ENCODE measurements around the gene ELL3.
"Not testable (repeated sequence)": the region's sequence is repeated elsewhere in the genome, so short reads cannot be mapped to it uniquely, and the experiment has no call there.

The ELL3 gene, protein sequence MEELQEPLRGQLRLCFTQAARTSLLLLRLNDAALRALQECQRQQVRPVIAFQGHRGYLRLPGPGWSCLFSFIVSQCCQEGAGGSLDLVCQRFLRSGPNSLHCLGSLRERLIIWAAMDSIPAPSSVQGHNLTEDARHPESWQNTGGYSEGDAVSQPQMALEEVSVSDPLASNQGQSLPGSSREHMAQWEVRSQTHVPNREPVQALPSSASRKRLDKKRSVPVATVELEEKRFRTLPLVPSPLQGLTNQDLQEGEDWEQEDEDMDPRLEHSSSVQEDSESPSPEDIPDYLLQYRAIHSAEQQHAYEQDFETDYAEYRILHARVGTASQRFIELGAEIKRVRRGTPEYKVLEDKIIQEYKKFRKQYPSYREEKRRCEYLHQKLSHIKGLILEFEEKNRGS

DNA sequence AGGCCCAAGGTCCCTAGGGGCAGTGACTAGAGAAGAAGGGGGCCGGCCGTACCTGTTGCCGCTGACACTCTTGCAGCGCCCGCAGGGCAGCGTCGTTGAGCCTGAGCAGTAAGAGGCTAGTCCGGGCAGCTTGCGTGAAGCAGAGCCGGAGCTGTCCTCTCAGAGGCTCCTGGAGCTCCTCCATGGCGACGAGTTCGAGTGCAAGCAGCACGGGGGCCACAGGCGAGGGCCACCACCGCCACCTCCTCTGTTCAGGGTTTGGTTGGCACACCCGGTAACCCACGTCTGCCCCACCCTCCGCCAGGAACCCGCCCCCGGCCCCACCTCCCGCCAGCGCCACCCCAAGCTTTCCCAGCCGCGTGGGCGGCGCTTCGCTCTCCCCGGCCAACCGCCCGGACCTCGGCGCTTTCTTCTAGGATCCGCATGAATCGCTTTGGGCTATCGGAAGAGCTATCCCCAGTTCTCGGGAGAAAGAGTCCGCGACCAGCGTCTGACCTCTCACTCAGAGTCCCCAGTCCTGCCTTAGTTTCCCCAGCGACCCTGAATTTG lies at the start of gene ELL3:
Gene ELL3 (minus strand): TSS at position 249 of the 549 bp plus-strand sequence. CDS start 65 bp downstream, at position 184.
- no peak for DNase-seq (ENCODE audit: low read depth)

DNA sequence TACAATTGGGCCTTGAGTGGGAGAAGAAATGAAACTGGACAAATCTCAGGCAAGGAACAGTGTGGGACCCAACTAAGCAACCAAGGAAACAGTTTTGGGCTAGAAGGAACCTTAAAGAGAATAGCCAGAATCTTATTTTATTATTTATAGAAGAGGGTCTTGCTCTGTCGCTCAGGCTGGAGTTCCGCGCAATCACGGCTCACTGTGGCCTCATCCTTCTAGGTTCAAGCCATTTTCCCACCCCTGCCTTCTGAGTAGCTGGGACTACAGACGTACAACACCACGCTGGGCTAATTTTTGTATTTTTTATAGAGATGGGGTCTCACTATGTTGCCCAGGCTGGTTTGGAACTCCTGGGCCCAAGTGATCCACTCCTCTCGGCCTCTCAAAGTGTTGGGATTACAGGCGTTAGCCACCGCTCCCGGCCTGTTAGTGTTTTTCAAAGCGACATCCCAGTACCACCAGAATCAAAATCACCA lies 49.3 kb upstream of the ELL3 start:
- DNase-seq (ENCODE audit: low read depth), result no peak

DNA sequence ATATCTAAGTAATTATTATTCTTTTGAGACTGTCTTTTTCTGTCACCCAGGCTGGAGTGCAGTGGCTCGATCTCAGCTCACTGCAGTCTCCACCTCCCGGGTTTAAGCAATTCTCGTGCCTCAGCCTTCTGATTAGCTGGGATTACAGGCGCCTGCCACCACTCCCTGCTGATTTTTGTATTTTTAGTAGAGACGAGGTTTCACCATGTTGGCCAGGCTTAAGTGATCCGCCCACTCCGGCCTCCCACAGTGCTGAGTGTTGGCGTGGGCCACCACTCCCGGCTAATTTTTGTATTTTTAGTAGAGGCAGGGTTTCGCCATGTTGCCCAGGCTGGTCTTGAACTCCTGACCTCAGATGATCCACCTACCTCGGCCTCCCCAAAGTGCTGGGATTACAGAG lies 48.5 kb upstream of the ELL3 start:
- not testable (repeated sequence) for DNase-seq (ENCODE audit: low read depth)

DNA sequence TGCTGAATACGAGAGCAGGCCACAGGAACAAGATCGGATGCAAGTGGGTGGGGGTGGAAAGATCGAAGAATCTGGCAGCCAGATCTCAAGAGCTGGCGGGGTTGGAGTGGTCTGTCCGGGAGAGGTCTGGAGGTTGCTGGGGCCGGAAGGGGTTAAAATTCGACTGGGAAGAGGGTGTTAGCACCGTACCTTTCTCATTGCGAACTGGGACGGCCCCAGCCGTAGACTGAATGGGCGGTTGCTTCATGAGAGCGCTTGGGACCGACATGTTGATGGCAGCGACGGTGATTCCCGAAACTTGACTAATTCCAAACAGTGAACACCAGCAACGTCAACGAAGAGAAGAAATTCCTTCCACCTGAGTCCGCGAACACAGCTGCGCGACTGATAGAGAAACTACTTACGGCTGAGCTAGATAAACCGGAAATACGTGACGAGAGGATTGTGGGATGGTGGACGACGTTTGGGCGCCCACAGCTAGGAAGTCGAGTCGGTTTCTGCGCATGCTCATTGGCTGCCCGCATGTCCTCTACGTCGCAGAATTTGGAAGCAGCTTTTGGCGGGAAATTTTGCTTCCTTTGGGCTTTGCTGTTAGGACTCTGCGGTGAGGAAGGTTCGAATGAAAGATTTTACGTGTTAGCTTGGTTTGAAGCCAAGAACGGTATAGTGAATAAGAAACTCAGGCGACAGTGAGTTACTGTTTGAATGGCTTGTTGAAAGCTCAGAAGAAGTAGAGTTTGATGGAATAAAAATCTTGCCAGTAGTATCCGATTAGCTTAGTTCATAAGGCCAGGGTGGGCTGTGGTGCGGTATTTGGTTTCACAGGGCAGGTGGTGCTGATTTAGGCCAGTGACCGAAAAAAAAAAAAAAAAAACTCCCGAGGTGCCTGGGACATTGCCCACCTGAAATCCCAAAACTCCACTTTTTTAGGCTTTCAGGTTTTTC lies 47.8 kb upstream of the ELL3 start, which contains the start of gene MFAP1:
Gene MFAP1 (minus strand): TSS at position 389 of the 945 bp plus-strand sequence. CDS start 121 bp downstream, at position 268.
- peak; percentile 92 for DNase-seq (ENCODE audit: low read depth)

DNA sequence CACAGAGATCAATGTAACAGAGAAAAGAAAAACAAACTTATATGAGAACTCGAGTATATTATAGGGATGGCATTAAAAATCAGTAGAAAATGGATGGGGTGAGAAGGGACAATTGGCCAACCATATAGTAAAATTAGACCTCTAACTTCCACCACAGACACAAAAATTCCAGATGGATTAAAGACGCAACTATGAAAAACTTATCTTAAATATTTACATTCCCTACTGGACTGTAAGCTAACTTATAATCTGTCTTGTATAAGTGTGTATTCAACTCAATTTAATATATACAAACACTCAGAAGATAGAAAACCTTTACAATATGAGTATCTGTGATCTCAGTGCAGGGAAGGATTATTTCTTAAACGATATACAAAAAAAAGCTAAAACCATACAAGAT lies 44.7 kb upstream of the ELL3 start:
- DNase-seq (ENCODE audit: low read depth), result no peak

DNA sequence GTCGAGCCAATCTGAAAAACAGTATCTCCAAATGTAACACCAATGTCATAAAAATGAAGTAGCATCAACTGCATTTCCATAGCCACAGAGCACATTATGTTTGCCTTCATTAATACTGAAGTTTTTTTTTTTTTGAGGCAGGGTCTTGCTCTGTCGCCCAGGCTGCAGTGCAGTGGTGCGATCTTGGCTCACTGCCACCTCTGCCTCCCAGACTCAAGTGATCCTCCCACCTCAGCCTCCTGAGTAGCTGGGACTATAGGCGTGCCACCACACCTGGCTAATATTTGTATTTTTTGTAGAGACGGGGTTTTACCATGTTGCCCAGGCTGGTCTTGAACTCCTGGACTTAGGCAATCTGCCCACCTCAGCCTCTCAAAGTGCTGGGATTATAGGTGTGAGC lies 38.3 kb upstream of the ELL3 start:
- DNase-seq (ENCODE audit: low read depth), result not testable (repeated sequence)

DNA sequence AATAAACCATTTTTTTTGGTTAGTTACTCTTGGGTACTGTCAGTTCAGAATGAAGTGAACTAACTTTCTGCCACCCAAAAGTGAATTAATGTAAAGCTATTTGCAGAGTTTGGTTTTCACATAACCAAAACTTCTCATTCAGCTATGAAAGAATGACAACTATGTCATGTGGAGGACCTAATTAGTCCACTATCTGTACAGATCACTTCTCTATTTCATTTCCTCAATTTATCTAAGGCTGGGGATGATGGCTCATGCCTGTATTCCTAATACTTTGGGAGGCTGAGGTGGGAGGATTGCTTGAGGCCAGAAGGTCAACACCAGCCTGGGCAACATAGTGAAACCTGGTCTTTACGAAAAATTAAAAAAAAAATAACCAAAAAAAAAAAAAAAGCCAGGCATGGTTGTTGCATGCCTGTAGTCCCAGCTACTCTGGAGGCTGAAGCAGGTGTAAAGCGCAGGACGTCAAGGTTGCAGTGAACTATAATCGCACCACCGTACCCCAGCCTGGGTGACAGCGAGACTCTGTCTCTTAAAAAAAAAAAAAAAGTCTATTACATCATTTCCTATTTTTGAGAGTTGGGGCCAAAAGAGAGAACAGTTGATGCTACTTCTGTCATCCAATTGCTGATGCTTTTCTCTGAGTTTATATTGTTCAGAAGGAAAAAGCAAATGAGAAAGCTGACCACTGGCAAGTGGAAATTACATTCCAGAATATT lies 32.4 kb upstream of the ELL3 start:
- no peak for DNase-seq (ENCODE audit: low read depth)

DNA sequence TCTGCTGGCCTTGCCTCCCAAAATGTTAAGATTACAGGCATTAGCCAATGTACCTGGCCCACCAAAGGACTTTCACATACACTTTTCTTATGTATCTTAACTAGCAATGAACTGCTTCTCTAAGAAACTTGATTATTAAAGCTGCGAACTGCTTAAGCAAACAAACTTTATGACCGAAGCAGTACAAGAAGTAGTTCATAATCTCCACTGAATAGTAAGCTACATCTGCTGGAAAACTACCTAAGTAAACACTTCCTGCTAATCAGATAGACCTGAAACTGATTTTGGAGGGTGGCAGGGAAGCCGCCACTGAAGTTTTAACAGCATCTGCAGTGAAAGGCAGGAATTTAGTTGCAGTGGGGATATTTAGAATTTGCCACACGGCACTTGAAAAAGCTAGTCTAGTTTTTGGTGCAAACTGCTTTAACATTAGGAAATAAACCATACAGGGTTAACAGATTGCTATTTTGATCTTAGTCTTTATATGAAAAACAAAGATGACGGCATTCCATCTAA lies 31.7 kb upstream of the ELL3 start:
- no peak for DNase-seq (ENCODE audit: low read depth)

DNA sequence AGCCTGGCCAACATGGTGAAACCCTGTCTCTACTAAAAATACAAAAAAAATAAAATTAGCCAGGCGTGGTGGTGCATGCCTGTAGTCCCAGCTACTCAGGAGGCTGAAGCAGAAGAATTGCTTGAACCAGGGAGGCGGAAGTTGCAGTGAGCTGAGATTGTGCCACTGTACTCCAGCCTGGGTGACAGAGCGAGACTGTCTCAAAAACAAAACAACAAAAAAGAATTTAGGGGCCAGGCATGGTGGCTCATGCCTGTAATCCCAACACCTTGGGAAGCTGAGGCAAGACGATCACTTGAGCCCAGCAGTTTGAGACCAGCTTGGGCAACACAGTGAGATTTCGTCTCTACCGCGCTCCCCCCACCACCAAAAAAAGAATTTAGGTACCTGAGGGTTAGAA lies 25.9 kb upstream of the ELL3 start:
- DNase-seq (ENCODE audit: low read depth), result not testable (repeated sequence)

DNA sequence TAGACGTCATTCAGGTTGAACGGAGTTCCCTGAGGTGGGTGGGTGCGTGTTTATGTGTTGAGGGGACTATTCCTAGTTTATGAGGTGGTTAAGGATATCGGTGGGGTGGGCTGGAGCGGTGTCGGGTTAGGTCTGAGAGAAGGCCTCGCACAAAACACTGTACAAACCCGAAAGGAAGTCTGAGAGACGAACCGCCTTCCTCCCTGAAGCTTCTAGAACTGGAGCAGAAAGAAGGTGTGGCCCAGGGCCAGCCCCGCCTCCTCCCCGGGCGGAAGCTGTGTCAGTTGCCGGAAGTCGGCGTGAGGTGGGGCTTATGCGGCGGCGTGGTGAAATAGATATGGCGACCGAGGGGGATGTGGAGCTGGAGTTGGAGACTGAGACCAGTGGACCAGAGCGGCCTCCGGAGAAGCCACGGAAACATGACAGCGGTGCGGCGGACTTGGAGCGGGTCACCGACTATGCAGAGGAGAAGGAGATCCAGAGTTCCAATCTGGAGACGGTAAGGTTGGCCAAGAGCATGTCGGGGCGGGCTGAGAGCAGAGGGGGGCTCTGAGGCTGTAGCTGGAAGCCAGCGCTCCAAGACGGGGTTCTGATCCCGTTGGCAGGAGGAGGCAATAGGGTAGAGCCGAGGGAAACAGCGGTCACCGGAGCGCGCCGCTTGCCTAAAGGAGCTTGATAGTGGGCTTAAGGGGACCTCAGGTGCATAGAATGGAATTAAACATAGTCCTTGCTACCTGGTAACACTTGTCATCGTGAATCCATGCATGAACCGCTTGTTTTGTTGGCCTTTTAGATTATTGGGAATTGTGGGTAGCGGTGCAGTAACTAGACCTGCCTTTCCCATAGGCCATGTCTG lies 23.7 kb upstream of the ELL3 start, which contains the start of gene HYPK:
Gene HYPK (plus strand): TSS at position 314 of the 856 bp plus-strand sequence. CDS start 24 bp downstream, at position 338.
- DNase-seq (ENCODE audit: low read depth), result peak; percentile 80

DNA sequence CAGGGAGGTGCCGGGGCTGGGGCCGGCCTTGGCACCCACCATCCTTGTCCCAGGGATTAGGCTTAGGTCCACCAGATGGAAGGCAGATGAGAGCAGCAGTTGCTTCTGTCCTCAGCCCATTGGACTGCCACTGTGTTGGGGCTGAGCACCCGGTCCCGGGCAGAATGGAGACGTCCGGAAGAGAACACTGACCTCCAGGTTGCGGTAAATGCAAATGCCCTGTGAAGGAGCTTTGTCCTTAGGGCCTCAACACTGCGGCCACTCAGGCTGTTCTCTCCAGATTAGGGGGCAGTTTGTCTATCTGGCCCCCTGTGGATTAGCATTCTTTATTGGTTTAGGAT lies 23.1 kb upstream of the ELL3 start, which contains the start of gene SERINC4:
Gene SERINC4 (minus strand): TSS at position 276 of the 341 bp plus-strand sequence. CDS start 234 bp downstream, at position 42.
- DNase-seq (ENCODE audit: low read depth), result no peak

DNA sequence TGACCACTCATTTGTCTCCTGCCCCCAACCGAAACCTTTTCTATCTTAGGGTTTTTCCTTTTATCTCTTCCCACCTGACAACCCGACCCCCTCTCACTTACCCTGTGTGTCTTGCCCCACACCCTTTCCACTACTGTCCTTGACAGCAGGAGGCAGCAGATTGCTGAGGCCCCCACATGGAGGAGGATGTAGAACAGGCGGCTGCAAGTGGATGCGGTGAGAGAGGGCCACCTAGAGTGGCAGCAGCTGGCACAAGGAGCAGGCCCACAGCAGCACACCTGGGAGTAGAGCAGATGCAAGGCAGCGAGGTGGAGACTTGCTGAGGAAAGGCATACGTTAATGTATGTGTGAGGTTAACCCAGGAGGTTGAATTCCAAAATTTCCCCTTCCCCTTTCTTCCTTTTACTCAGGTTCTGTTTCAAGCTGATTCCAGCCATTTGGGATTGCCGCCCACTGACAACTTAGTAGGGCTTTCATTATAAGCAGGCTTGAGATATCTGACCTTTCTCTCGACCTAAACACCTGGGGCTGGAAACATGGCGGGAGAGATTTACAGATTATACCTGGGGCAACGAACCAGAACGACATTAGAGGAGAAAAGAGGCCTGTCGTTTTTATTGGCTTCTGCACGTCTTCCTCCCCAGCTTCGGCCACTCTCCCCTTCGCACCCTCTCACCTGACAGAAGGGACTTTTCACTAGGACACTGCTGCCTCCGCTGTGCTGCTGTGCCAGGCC lies 22.6 kb upstream of the ELL3 start:
- DNase-seq (ENCODE audit: low read depth), result no peak

DNA sequence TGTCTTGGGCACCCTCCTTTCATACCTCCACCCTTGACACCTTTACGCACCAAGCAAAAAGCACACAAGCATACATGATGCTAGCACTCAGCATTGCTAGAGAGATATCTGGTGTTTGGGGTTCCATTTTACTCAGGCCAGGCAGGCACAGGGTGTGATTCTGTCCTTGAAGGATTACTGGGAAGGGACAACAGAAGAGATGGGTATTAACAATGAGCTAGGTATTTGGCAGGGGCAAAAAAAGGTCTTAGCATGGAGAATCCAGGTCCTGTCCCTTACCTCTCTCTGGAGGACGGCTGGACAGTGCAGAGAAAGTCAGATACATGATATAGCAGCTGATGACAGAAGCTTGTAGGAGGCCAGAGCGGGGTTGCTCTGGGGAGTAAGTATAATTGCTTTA lies 19.8 kb upstream of the ELL3 start:
- no peak for DNase-seq (ENCODE audit: low read depth)

DNA sequence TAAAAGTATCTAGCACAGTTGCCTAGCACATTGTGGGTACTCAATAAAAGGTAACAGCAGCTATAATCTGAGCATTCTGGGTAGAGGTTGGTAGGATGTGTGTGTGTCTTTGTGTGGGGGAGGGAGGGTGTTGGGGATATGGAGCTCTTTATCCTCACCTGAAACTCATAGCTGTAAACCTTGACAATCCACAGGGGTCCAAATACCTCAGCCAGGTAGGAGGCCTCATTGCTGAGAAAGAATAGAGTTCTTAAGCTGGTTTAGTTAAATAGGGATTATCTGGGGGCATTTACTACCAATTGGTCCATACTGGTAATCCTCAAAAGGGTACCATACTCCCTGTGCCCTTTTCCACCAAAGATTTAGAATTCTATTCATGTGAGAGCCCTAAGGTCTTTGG lies 19.2 kb upstream of the ELL3 start:
- DNase-seq (ENCODE audit: low read depth), result no peak

DNA sequence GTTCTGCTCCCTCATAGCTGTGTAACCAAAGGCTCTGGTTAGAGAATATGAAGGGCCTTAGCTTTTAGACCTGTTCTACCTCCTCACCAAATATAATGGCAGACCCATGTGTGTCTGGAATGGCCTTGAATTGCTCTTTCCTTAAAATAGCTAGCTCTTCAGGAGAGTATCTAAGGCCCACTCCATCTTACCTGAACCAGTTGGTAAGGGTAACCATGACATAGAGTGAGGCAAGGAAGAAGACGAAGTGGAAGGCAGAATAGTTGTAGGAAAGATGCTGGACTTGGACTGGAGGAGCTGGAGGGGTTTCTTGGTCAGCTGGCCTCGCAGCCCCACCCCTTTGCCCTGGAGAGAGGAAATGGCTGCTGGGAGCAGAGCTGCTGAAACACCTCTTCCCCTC lies 18.4 kb upstream of the ELL3 start:
- DNase-seq (ENCODE audit: low read depth), result no peak

DNA sequence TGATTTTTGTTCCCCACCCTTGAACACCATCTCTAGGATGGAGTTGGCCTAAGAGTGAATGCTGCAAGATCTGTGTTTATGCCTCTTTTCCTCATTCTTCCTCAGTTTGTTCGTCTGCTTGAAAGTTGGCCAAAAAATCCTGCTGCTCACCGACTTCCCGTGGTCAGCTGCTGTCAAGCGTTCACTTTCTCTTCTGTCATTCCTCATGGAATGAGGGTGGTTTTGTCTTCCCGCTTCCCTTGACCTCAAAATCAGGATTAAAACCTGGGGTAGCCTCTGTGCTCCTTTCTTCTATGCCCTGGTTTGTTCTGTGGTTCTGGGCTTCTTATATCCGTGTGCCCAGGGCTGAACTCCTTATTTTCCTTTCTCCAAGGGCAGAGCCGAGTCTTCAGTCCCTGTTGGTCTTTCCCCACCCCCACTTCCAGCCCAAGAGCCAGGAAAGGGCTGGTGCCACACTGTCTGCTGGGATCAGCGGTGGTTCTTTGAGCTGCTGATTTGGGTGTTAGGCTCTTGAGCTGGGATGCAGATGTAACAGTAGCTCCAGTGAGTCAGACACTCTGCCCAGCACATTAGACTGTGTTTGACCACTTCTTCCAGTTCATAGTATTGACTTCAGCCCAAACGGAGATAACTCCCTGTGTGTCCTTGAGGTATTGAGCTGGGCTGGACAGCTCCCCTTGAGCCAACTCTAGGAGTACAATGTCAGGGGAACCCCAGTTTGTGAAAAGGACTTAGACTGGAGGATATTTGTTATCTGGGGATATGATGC lies 17.7 kb upstream of the ELL3 start:
- no peak for DNase-seq (ENCODE audit: low read depth)

DNA sequence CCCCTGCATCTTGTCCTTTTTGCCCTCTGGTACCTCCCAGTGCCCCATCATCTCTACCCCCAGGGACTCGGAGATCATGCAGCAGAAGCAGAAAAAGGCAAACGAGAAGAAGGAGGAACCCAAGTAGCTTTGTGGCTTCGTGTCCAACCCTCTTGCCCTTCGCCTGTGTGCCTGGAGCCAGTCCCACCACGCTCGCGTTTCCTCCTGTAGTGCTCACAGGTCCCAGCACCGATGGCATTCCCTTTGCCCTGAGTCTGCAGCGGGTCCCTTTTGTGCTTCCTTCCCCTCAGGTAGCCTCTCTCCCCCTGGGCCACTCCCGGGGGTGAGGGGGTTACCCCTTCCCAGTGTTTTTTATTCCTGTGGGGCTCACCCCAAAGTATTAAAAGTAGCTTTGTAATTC lies 16.9 kb upstream of the ELL3 start:
- DNase-seq (ENCODE audit: low read depth), result no peak

DNA sequence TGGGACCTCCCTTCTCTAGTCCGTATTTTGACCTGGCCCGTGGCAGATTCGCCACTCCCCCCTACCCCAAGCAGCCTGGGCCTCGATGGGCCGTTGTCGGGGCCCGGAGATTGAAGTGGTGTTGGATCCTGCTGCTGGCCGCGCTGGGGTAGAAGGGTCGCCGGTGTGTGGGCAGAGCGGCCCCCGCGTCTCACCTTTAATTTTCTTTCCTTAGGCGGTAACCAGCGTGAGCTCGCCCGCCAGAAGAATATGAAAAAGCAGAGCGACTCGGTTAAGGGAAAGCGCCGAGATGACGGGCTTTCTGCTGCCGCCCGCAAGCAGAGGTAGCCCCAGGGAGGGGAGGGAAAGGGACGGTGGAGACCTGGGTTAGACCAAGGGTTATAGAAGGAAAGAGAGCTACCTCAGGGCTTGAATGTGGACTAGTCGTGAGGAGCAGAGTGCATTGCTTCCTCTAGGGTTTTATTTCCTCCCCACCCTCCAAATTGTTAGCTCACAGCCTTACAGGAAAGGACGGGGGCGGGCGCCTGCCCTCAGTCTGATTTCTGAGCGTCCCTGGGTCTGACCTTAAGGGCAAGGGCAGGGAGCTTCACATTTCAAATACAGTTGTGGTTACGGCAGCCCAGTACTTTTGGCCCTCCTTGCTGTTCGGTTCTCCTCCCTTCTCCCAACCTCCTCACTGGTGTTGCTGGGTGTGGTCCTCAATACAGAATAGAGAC lies 16.2 kb upstream of the ELL3 start:
- DNase-seq (ENCODE audit: low read depth), result no peak

Data from GM04504 (cell line).